Parathyroid adenoma (tissue), 2 donors: ENCODE data around the gene DLG1.

Experiments used
- H2AFZ ChIP-seq: fragments of 300-600 bp; sonication (generic); one replicate; pipeline ENCODE4 v1.7.0; 2017; ENCODE audit warnings: antibody characterized with exemption, mild to moderate bottlenecking
- H3K27ac ChIP-seq: fragments of 300-600 bp; sonication (generic); one replicate; pipeline ENCODE4 v1.7.0; 2017
- H3K27me3 ChIP-seq: fragments of 300-600 bp; sonication (generic); one replicate; pipeline ENCODE4 v1.7.0; 2017; ENCODE audit warnings: low read length; ENCODE audit not compliant: control insufficient read depth, insufficient read depth
- H3K36me3 ChIP-seq: fragments of 300-600 bp; sonication (generic); one replicate; pipeline ENCODE4 v1.7.0; 2017; ENCODE audit warnings: low read length; ENCODE audit not compliant: control insufficient read depth, insufficient read depth
- H3K4me1 ChIP-seq: fragments of 300-600 bp; sonication (generic); one replicate; pipeline ENCODE4 v1.7.0; 2017; ENCODE audit warnings: control low read depth
- H3K4me2 ChIP-seq: fragments of 300-600 bp; sonication (generic); one replicate; pipeline ENCODE4 v1.7.0; 2017; ENCODE audit warnings: low read length
- H3K4me3 ChIP-seq: fragments of 300-600 bp; sonication (generic); one replicate; pipeline ENCODE4 v1.7.0; 2017; ENCODE audit warnings: low read depth, low read length
- H3K79me2 ChIP-seq: fragments of 300-600 bp; sonication (generic); one replicate; pipeline ENCODE4 v1.7.0; 2017; ENCODE audit warnings: control low read depth
- H3K9ac ChIP-seq: fragments of 300-600 bp; sonication (generic); one replicate; pipeline ENCODE4 v1.7.0; 2017; ENCODE audit warnings: mild to moderate bottlenecking
- H3K9me3 ChIP-seq: fragments of 300-600 bp; sonication (generic); one replicate; pipeline ENCODE4 v1.7.0; 2017; ENCODE audit warnings: low read length; ENCODE audit not compliant: control insufficient read depth
- TF ChIP-seq, protein P1 (sequence below): fragments of 300-600 bp; sonication (generic); IDR thresholded peaks from one replicate; pipeline ENCODE4 v1.7.0; 2017; ENCODE audit warnings: antibody characterized with exemption, mild to moderate bottlenecking
- donor health status: primary hyperparathyroidism.

The DLG1 gene

DNA sequence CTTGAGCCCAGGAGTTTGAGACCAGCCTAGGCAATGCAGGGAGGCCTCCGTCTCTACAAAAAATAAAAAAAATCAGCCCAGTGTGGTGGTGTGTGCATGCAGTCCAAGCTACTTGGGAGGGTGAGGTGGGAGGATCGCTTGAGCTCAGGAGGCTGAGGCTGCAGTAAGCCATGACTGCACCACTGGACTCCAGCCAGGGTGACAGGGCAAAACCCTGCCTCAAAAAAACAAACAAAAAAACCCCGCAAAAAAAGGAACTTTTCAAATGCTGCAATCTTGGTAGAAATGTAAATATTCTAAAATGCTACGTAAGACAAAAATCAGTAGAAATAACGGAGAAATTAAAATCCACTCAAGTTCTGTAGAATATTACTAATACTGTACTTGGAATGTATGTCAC lies 160.7 kb downstream of the DLG1 start:
- no peaks in the 10 kb centered on the region for H3K27me3 ChIP-seq
- no peaks in the 10 kb centered on the region for H3K36me3 ChIP-seq
- TF ChIP-seq, protein P1, sequence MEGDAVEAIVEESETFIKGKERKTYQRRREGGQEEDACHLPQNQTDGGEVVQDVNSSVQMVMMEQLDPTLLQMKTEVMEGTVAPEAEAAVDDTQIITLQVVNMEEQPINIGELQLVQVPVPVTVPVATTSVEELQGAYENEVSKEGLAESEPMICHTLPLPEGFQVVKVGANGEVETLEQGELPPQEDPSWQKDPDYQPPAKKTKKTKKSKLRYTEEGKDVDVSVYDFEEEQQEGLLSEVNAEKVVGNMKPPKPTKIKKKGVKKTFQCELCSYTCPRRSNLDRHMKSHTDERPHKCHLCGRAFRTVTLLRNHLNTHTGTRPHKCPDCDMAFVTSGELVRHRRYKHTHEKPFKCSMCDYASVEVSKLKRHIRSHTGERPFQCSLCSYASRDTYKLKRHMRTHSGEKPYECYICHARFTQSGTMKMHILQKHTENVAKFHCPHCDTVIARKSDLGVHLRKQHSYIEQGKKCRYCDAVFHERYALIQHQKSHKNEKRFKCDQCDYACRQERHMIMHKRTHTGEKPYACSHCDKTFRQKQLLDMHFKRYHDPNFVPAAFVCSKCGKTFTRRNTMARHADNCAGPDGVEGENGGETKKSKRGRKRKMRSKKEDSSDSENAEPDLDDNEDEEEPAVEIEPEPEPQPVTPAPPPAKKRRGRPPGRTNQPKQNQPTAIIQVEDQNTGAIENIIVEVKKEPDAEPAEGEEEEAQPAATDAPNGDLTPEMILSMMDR = no peak
- no peak overlapping the region for H3K27ac ChIP-seq
- no peak overlapping the region for H3K4me2 ChIP-seq
- no peak overlapping the region for H3K4me3 ChIP-seq
- no peaks in the 10 kb centered on the region for H3K9me3 ChIP-seq
- no peaks in the 10 kb centered on the region for H3K79me2 ChIP-seq
- H3K4me1 ChIP-seq = no peaks in the 10 kb centered on the region
- no peak overlapping the region for H3K9ac ChIP-seq
- H2AFZ ChIP-seq = no peak overlapping the region

DNA sequence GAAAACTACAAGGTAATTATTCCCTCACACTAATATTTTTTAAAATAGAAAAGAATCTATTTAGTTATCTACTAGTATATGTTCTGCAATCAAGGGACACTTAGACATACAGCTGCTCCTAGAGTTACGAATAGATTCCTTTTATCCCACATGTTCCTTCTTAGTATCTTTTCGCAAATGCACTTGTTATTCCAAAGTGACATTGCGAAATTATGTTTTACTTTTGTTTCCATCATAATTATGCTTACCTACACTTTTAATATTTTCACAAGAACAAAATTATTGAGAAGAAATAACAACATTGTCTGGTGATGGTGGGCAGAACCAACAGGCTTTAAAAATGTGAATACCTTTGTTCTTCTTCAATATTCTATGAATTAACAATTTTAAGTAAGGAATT lies 161.7 kb downstream of the DLG1 start:
- TF ChIP-seq, protein P1 = no peak
- Histone ChIP-seq H3K4me2 (no peak overlapping the region), H3K27ac (no peak overlapping the region), H3K9me3 (no peaks in the 10 kb centered on the region), H3K4me1 (no peaks in the 10 kb centered on the region), H3K27me3 (no peaks in the 10 kb centered on the region), H3K9ac (no peak overlapping the region), H3K36me3 (no peaks in the 10 kb centered on the region), H3K4me3 (no peak overlapping the region), H3K79me2 (no peaks in the 10 kb centered on the region), H2AFZ (no peak overlapping the region)

DNA sequence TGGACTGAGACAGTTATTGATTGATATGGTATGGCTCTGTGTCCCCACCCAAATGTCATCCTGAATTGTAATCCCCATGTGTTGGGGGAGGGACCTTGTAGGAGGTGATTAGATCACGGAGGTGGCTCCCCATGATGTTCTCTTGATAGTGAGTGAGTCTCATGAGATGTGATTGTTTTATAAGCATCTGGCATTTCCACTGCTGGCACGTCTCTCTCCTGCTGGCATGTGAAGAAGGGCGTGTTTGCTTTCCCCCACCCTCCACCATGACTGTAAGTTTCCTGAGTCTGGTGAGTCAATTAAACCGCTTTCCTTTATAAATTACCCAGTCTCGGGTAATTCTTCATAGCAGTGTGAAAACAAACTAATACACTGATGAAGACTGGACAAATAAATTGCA lies 163.2 kb downstream of the DLG1 start:
- Histone ChIP-seq H2AFZ (no peak overlapping the region), H3K9me3 (no peaks in the 10 kb centered on the region), H3K36me3 (no peaks in the 10 kb centered on the region), H3K27me3 (no peaks in the 10 kb centered on the region), H3K4me2 (no peak overlapping the region), H3K9ac (no peak overlapping the region), H3K27ac (no peak overlapping the region), H3K79me2 (no peaks in the 10 kb centered on the region), H3K4me1 (no peaks in the 10 kb centered on the region), H3K4me3 (no peak overlapping the region)
- TF ChIP-seq, protein P1 = no peak

DNA sequence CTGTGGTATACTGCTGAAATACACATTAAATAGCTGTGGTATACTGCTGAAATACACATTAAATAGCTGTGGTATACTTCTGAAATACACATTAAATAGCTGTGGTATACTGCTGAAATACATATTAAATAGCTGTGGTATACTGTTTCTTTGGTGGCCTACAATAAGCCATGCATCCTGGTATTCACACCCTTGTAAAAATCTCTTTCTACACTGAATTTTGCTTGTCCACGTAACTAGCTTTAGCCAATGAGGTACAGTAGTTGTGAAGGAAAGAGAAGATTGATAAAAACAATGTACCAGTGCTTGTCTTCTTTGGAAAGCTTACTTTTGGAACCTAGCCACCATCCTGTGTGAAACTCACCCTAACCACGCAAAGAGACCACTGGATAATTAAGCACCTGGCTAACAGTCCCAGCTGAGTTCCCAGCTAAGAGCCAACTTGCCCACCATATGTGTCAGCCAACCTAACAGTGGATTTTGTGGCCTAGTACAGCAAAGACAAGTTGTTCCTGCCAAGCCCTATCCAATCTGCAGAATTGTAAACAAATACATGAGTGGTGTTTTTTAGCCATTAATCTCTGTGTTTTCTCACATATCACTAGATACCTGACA lies 165.4 kb downstream of the DLG1 start:
- H3K36me3 ChIP-seq = no peaks in the 10 kb centered on the region

DNA sequence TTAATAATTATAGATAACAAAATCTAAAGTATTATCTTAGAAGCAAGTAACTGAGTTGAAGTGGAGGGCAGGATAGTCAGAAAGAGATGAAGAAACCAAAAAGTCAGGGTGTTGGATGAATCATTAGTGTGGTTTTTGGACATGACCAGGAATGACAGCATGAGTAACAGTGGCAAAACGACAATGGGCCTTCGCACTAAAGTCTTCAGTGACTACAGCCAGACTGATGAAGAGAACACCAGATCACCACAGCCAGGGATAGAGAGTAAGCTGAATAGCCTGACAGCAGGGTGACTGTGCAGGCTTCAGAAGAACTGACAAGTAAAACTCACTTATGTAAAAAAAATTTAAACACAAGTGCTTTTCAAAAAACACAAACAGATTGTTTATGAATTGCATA lies 172.8 kb downstream of the DLG1 start:
- no peak overlapping the region for H3K4me3 ChIP-seq
- H3K27me3 ChIP-seq = no peaks in the 10 kb centered on the region
- no peak overlapping the region for H3K9ac ChIP-seq
- H2AFZ ChIP-seq = no peak overlapping the region
- no peak overlapping the region for H3K4me2 ChIP-seq
- H3K36me3 ChIP-seq = no peaks in the 10 kb centered on the region
- H3K27ac ChIP-seq = no peak overlapping the region
- no peaks in the 10 kb centered on the region for H3K4me1 ChIP-seq
- no peaks in the 10 kb centered on the region for H3K79me2 ChIP-seq
- H3K9me3 ChIP-seq = no peaks in the 10 kb centered on the region
- TF ChIP-seq, protein P1 = no peak

More for the DNA sequence above, 165.4 kb downstream of the DLG1 start:
- H3K9me3 ChIP-seq = no peaks in the 10 kb centered on the region
- H2AFZ ChIP-seq = no peak overlapping the region
- no peak overlapping the region for H3K9ac ChIP-seq
- H3K4me1 ChIP-seq = no peaks in the 10 kb centered on the region
- H3K4me3 ChIP-seq = no peak overlapping the region
- TF ChIP-seq, protein P1 = no peak
- H3K4me2 ChIP-seq = no peak overlapping the region
- no peaks in the 10 kb centered on the region for H3K27me3 ChIP-seq
- H3K27ac ChIP-seq = no peak overlapping the region
- H3K79me2 ChIP-seq = no peaks in the 10 kb centered on the region
